NB4 (cell line): ENCODE measurements around the gene TRMU.

Experiments
- DNase-seq: peaks from one replicate; pipeline ENCODE4 v3.0.0; 2010; ENCODE audit warnings: low read depth
- H3K4me3 ChIP-seq: one replicate; pipeline ENCODE4 v1.5.1; 2011; ENCODE audit warnings: mild to moderate bottlenecking, low read depth, low read length, moderate library complexity
- MYC ChIP-seq: IDR thresholded peaks from 2 replicates; pipeline ENCODE4 v1.6.1; 2011; ENCODE audit warnings: low read depth, low read length
- POLR2A ChIP-seq: IDR thresholded peaks from 2 replicates; pipeline ENCODE4 v1.6.1; 2011; ENCODE audit warnings: mild to moderate bottlenecking; ENCODE audit not compliant: insufficient read length; ENCODE audit errors: extremely low read depth
- TF ChIP-seq, protein P1 (sequence below): IDR thresholded peaks from 2 replicates; pipeline ENCODE4 v1.6.1; 2011; ENCODE audit warnings: low read depth, low read length
- TF ChIP-seq, protein P2 (sequence below): IDR thresholded peaks from one replicate; pipeline ENCODE4 v1.5.1; 2012; ENCODE audit warnings: low read depth, low read length

Gene TRMU

DNA sequence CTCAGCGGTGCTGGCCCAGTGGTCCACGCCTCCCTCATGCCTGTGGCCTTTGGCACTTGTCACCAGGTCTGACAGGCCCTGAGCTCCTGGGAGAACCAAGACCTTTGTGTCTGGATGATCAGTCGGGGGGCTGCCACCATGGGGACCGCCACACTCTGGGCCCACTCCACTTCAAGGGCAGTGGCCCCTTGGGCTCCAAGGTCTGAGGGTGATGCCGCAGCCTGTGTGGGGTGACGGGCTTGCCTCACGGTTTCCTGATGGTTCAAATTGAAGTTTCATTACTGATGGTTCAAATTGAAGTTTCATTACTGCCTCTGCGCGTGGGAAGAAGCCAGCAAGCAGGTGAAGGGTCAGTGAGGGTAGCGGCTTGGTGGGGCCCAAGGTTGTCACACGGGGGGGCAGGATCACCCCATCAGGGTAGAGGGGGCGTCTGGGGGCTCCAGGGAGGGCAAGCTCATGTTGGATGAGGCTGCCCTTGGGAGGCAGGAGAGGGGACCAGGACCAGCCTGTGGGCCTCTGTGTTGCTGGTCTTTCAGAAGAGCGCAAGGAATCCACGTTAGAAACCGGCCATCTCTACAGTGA lies 27.5 kb downstream of the TRMU start:
- TF ChIP-seq MYC (no peak), POLR2A (no peak)
- TF ChIP-seq, protein P1, sequence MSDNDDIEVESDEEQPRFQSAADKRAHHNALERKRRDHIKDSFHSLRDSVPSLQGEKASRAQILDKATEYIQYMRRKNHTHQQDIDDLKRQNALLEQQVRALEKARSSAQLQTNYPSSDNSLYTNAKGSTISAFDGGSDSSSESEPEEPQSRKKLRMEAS = no peak
- TF ChIP-seq, protein P2, sequence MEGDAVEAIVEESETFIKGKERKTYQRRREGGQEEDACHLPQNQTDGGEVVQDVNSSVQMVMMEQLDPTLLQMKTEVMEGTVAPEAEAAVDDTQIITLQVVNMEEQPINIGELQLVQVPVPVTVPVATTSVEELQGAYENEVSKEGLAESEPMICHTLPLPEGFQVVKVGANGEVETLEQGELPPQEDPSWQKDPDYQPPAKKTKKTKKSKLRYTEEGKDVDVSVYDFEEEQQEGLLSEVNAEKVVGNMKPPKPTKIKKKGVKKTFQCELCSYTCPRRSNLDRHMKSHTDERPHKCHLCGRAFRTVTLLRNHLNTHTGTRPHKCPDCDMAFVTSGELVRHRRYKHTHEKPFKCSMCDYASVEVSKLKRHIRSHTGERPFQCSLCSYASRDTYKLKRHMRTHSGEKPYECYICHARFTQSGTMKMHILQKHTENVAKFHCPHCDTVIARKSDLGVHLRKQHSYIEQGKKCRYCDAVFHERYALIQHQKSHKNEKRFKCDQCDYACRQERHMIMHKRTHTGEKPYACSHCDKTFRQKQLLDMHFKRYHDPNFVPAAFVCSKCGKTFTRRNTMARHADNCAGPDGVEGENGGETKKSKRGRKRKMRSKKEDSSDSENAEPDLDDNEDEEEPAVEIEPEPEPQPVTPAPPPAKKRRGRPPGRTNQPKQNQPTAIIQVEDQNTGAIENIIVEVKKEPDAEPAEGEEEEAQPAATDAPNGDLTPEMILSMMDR = no peak

DNA sequence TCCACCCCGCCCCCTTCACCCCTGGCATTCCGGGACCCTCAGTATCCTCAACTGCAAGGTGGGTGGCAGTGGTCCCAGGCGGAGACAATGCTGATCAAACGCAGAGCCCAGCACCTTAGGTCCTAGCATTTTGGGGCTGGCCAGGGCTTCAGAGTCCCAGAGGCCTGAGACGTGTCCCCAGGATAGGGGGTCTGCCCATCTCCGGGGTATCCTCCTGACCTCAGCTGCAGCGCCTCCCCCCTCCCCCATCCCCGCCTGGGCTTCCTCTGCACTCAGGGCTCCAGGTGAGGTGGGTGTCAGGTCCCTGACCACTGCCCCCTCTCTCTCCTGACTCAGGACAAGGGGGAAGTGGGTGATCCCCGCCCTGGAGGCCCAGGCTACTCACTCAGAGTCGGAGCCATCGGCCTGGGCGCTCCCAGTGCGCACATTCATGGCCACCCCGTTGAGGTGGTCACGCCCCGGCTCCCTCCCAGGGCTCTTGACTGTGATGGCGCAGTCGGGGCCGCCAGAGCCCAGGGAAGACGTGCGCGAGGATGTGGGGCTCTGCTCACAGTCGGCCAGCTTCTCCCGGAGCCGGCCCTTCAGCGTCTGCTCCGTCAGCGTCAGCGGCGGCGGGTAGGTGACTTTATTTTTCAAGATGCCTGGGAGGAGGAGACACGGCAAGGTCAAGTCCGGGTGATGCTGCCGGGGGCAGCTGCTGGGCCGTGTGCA lies 28.3 kb downstream of the TRMU start:
- no peak for DNase-seq
- TF ChIP-seq, protein P1 = no peak
- TF ChIP-seq, protein P2 = no peak
- TF ChIP-seq POLR2A (no peak), MYC (no peak)
- H3K4me3 ChIP-seq = no peak overlapping the region

More for the DNA sequence above, 27.5 kb downstream of the TRMU start:
- DNase-seq = no peak
- H3K4me3 ChIP-seq = no peak overlapping the region

DNA sequence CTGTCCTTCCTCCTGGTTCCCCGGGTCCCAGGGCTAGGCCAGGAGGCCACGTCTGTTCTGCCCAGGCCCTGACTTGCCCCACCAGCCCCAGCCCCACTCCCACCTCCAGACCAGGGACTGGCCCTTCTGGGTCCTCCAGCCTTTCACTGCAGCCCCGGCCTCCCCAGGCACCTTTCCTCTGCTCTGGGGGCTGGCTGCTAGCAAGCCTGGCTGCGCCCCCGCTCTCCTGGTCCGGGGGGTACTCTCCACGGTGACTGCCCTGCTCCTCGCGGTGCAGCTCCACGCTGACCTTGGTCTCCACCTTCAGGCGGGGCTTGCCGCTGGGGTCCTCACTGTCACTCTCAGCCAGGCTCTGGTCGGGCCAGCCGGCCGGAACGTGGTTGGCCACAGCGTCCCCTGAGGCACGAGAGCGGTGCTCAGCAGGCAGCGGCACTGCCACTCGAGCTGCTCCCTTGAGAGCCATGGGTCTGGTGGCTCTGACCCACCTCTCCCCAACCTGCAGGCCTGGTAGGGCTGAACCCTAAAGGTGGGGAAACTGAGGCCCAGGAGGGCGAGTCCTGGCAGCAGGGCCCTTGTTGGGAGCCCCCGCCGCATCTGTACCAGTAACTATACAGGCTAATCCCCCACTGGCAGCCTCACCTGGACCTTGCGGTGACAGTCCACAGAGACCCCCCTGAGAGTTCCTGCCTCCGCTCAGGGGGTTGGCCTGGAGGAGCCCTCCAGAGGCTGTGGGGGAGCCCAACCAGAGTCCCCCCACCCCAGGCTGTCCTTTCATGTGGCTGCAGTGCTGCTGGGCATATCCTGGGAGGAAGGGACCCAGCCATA lies 29.0 kb downstream of the TRMU start:
- TF ChIP-seq POLR2A (no peak), MYC (no peak)
- TF ChIP-seq, protein P2 = no peak
- TF ChIP-seq, protein P1 = no peak
- H3K4me3 ChIP-seq = no peak overlapping the region

DNA sequence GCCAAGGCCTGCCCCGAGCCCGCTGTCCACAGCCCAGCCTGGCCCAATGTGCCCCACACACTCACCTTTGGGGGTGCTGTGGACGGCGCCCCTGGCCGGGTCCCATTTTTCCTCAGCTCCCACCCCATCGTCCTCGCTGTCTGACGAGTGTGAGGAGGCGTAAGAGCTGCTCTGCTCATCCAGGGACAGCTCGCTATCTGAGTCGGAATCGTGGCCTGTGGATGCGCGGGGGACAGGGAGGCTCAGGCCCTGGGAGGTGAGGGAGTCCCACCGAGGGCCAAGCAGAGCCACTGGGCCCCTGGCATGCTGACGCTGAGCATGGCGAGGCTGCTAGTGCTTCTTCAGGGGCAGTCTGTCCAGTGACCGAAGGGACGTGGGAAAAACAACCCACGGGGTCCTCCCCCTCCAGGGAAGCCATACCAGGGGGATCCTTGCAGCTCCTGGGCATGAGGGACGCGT lies 29.7 kb downstream of the TRMU start:
- TF ChIP-seq POLR2A (no peak), MYC (no peak)
- TF ChIP-seq, protein P2 = no peak
- TF ChIP-seq, protein P1 = no peak
- H3K4me3 ChIP-seq = no peak overlapping the region
- DNase-seq = no peak

More for the DNA sequence above, 29.0 kb downstream of the TRMU start:
- DNase-seq = no peak

DNA sequence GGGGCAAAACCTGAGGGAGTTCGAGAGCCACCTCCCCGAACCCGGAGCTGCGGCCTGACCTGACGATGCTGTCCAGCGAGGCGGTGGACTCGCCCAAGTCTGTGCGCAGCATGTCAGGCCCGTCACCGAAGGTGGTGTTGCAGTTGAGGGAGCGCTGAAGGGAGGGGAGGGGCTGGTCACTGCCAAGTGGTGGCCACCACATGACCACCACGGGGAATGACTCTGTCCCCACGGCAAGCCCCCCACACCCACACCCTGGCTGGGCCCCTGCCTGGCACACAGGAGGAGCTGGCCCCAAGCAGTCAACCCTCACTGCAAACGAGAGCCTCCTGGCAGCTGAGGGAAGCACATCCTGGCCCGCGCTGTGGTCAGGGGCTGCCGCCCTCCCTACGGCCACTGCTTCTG lies 30.8 kb downstream of the TRMU start:
- TF ChIP-seq, protein P2 = no peak
- TF ChIP-seq POLR2A = no peak
- no peak for TF ChIP-seq MYC
- TF ChIP-seq, protein P1 = no peak
- no peak for DNase-seq
- H3K4me3 ChIP-seq = no peak overlapping the region
